Epithelial cell of proximal tubule (primary cell): ENCODE measurements around the gene SSNA1. TPM values are rescaled to one million over a fixed set of nuclear protein-coding genes. Genes with fewer than 3 reads are reported as not detected.

Experiments used
- DNase-seq: peaks from one replicate; pipeline ENCODE4 v3.0.0-alpha.2; 2011; ENCODE audit warnings: low read depth
- H3K4me3 ChIP-seq: 2 replicates; pipeline ENCODE4 v1.5.1; 2011; ENCODE audit warnings: low read depth, mild to moderate bottlenecking, low read length
- CTCF ChIP-seq: conservative IDR thresholded peaks from 2 replicates; pipeline ENCODE4 v1.5.1; 2012; ENCODE audit warnings: low read depth, mild to moderate bottlenecking, low read length
- total RNA-seq: library from RNA; depleted of rRNA; stranded (reverse); fragments of >200 nt; gene quantifications from 2 replicates; pipeline ENCODE4 v1.2.3, GENCODE V29; 2015

SSNA1 gene
- total RNA-seq, 1 donor from 2014 or later: 139 TPM

- no peak for DNase-seq
- TF ChIP-seq CTCF: no peak
- no peak overlapping the region for H3K4me3 ChIP-seq
Measured at GRCh38 chr9:137148242-137148641, 40.2 kb upstream of the SSNA1 start.

GRCh38 chr9:137148661-137149060 is 39.8 kb upstream of the SSNA1 start:
- TF ChIP-seq CTCF: no peak
- DNase-seq: no peak
- H3K4me3 ChIP-seq: no peak overlapping the region

- H3K4me3 ChIP-seq: no peak overlapping the region
- TF ChIP-seq CTCF: no peak
- no peak for DNase-seq
Measured at GRCh38 chr9:137149363-137149762, 39.1 kb upstream of the SSNA1 start.

- TF ChIP-seq CTCF: no peak
- H3K4me3 ChIP-seq: no peak overlapping the region
- no peak for DNase-seq
Measured at GRCh38 chr9:137149942-137150616, 38.4 kb upstream of the SSNA1 start.

GRCh38 chr9:137150617-137151457 is 37.6 kb upstream of the SSNA1 start:
- no peak for TF ChIP-seq CTCF
- no peak for DNase-seq
- H3K4me3 ChIP-seq: no peak overlapping the region

- TF ChIP-seq CTCF: no peak
- H3K4me3 ChIP-seq: no peak overlapping the region
- DNase-seq: no peak
Measured at GRCh38 chr9:137152844-137153405, 35.6 kb upstream of the SSNA1 start.
